ENCODE data around the gene SALL2. TPM values are rescaled to one million over a fixed set of nuclear protein-coding genes. Genes with fewer than 3 reads are reported as not detected.

SALL2 gene
- 1.7 and 4.0 TPM in 2 replicates for total RNA-seq

DNA sequence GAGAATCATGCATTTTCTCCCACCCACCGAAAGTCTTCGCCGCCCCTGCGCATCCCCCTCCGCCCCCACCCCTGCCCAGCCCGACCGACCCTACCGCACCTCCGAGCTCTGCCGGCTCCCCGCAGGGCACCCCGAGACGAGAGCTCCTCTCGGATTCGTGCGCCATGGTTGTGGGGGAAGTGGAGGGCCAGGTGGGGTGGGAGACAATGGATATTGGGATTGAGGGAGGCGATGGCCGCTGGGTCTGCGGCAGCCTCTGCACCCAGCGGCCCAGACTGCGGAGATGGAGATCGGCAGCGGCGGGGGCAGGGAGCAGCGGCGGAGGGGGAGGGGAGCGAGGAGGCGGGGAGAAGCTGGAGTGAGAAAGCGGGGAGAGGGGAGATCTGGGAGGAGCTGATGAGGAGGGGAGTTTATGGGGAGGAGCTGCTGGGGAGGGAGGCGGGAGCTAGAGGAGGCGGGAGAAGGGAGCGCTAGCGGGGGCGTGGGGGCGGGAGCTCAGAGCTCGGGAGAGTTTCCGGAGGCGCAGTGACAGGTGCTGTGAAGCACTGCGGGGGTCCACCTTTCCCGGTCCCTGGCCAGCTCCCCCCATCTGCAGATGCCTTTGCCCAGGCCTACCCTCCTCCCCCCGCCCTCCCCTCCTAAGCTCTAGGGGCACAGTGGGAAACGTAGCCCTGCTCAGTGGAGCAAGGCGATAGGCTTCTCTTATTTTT is at the start of gene SALL2:
Gene SALL2 (minus strand): TSS at position 385 of the 710 bp plus-strand sequence. CDS start 219 bp downstream, at position 166.

DNA sequence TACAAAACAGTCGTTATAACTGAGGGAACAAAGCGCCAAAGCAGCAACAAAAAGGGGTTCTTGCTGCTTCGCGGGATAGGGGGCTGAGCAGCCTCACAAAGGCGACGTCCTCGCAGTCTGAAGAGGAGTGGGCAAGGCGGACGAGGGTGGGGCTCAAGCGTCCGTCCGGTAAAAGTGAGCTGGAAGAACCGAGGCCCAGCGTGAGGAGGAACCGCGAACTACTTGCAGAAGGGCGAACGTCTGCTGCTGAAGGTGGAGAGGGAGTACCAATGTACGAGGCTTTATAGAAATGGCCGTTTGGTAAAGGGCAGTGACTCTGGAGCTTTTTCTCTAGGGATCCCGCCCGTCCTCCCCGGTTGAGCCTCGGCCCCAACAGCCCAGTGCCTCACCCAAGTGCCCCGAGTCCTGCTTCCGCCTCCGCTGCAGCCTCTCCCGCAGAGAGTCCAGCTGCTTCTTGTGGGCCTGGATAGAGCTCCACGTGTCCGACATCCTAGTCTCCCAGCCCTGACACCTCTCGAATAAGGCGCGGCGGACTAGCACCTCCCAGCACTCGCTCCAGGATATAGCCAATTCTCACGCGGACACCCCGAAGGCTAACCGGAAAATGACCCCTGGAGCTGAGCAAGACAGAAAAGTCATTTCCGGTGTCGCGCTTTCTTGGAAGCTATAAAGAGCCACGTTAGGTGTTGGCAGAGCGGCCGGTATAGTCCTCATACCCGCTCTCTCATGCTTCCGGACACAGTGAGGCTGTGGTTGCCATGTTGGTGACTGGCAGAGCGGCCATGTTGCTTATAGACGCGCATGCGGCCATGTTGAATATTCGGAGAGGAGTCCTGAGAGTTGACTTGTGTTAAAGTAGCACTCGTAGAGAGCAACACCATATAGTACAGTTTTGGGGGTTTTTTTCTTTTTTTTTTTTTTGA is 15.2 kb downstream of the SALL2 start, which contains the start of gene METTL3:
Gene METTL3 (minus strand): TSS at position 606 of the 923 bp plus-strand sequence. CDS start 117 bp downstream, at position 489.

DNA sequence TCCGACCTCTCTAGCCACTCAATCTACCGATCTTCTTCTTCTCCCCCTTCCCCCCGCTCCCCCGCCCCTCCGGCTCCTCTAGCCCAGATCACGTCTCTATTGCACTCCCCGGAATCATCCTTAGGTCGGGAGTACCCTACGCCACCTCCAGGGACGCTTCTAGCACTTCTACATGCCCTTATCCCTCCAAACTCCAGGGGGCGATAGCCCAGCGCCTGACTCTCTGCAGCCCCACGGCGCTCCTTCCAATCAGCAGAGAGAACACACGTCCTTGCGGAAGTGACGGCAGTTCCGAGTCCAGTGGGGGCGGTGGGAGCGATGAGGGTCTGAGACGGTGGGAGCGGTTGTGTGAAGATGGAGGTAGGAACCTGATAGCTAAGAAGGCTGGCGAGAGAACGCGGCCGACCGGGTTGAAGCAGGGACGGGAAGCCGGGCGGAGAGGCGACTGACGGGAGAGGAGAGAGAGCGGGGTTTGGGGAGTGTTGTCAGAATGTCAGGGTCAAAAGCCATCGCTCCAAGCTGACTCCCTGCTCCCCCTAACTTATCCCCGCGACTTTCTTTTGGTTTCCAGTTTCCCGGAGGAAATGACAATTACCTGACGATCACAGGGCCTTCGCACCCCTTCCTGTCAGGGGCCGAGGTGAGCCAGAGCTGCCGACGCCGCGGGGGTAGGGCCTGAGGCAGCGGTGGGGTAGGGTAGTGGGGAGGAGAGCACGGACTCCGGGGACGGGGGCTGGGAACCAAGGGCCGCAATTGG is 49.0 kb downstream of the SALL2 start, which contains the start of the genes RAB2B and TOX4:
Gene RAB2B (minus strand): TSS at position 35 of the 757 bp plus-strand sequence. CDS start 87 bp downstream, outside the sequence.
Gene TOX4 (plus strand): TSS at position 271 of the 757 bp plus-strand sequence. CDS start 84 bp downstream, at position 355.

Other genes with a start within 250 kb of the SALL2 start
- gene RPGRIP1, start 246.3 kb downstream of the SALL2 start, total RNA-seq = not detected in 2 replicates
- gene SUPT16H, start 142.3 kb downstream of the SALL2 start, total RNA-seq = 54.8 and 68.4 TPM in 2 replicates
- 36.0 and 39.1 TPM in 2 replicates for gene CHD8, start 70.2 kb downstream of the SALL2 start, total RNA-seq
- gene RAB2B, start 49.4 kb downstream of the SALL2 start, total RNA-seq = 15.1 and 19.7 TPM in 2 replicates
- 18.8 and 23.8 TPM in 2 replicates for gene TOX4, start 49.2 kb downstream of the SALL2 start, total RNA-seq
- gene METTL3, start 15.0 kb downstream of the SALL2 start, total RNA-seq = 41.5 and 45.8 TPM in 2 replicates
- gene OR10G3, start 53.7 kb upstream of the SALL2 start, total RNA-seq = not detected in 2 replicates
- not detected in 2 replicates for gene OR10G2, start 108.6 kb upstream of the SALL2 start, total RNA-seq
- gene OR4E2, start 127.5 kb upstream of the SALL2 start, total RNA-seq = not detected in 2 replicates
- gene OR4E1, start 147.5 kb upstream of the SALL2 start, total RNA-seq = not detected in 2 replicates

Measured in smooth muscle cell of bladder (primary cell).